ENCODE results near the gene ANKRD34A.
A peak's percentile ranks its signal among the peaks of the same experiment; 100 is the strongest.

The ANKRD34A gene

DNA sequence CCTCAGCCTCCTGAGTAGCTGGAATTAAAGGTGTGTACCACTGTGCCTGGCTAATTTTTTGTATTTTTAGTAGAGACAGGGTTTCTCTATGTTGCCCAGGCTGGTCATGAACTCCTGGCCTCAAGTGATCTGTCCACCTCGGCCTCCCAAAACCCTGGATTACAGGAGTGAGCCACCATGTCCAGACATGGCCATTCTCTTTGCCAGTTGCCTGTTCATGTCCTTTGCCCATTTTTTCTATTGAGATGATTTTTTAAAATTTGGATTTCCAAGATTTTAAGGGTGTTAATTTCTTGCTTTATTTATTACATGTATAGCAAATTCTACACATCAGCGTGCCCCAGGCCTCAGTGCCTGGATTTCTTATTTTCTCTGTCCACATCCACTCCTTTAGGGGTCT is 2.9 kb upstream of the ANKRD34A start:
- no peak for DNase-seq (ENCODE audit: low read depth, low spot score)

DNA sequence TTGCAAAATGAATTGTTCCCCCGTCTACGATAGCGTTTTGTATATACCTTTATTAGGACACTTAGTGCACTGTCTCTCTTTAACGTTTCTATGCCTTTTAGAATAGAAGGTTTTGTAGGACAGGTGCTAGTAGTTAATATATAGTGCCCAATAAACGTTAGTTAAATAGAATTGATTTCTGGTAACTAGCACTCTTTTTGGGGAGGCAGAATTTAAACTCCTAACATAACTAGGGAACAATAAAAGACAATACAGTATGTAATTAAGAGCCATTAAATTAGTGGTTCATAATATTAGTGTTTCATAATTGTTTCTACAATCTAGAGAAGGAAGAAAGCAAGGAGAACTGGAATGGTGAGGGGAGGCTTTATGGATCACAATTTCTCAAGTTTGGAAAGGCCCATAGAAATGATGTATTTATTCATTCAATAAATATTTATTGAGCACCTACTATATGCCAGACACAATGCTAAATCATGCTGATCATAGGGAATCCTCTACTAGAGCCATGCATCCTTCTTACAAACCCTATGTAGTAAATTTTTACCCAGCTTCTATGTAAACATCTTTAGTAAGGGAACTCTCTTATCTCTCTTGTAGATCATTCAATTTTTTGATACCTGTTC is 857 bp upstream of the ANKRD34A start:
- DNase-seq (ENCODE audit: low read depth, low spot score) = no peak

DNA sequence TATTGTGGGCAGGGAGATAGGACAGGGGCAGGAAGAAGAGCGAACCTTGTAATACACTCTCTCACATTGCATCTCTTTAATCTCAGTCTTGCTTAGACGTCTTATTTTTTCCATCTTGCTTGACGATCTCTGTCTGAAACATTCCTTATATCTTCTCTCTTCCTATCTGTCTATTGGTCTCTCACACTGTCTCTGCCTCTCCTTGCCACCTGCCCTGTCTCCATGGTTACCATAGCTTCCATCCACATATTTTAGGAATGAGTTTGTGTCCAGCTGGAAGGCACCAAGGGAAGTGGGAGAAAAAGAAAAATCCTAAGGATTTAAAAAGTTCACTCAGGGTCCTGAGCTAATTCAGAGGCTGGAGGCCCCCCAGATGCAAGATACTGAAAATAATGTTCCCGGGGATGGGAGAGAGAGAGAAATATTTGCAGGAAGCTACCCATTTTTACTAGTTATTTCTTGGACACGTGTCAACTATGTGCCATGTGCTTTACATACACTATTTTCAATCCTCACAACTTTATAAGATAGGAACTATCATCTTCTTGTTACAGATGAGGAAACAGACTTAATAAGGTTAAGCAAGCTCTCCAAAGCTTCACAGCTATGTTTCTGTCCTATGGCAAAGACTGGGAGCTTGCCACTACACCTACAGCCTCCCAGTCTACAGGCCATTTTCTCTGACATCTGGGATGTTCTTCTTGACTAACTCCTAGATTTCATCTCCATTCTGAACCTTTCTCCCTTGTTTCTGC is 933 bp downstream of the ANKRD34A start:
- no peak for DNase-seq (ENCODE audit: low read depth, low spot score)

DNA sequence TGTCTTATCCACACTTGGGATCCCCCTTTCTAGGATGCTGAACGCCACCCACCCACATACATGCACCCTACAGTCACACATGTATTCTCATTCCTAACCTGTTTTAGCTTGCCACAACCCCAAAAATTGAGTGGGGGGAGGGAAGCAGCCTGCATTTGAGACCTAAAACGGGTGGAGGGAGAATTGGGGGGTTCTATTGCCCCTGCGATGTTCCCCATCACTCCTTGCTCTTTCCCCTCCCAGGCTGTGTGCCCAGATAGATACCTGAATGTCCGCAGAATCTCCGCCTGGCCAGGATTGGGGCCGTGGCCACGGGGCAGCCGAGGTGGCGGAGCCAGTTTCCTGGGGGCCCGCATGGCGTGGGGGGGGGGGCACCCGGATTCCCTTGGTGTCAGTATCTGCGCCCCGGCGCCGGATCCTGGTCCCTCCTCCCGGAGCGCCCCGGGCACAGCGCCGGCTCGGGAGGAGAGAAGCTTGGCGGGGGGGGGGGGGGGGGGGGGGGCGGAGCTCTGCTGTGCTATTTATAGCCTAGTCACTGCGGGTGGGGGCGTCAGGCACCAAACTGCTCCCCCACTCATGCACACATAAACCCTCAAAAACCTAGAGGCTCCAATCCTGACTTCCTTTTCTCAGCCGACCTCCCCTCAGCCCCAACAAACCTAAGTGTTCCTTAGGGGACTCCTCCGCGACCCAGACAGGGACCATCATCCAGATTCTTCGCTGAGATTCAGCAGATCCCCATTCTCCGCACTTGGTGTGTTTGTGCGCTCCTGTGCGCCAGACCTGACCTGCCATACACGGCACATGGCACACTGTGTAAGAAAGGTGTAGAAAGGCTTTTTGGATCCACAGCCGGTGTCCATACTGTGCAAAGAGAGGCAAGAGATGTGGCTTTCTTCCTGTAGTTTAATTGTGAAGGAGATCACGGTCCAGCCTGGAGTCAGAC is 1.9 kb downstream of the ANKRD34A start:
- DNase-seq (ENCODE audit: low read depth, low spot score) = no peak

DNA sequence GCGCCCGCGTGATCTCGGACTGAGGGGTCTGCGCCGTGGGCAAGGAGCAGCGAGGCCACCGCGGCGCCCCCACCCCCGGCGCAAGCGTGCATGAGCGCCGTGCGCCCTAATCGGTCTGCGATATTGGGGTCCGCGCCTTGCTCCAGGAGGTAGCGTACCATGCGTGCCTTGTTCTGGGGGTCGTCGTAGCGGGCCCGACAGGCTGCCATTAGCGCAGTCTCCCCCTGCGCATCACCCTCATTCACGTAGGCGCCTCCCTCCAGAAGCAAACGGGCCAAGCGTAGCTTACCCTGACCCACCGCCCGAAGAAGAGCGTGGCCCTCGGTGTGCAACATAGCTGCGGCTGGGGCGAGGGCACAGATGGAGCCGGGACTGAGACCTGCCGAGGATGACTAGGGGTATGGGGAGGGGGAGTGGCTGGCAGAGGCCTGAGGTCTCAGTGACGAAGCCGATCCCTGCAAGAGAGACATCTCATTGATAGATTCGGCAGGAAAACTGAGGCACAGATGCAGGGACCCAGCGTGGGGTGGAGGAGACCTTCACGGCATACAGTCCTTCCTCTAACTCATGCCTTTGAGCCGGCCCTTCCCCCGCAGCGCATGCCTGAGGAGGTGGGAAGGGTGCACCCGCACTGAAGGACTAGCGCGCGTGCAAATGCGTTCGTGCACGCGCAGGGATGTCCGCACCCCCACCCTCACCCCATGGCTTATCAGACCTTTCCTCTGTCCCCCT is 2.8 kb downstream of the ANKRD34A start:
- DNase-seq (ENCODE audit: low read depth, low spot score) = no peak

- no peak for DNase-seq (ENCODE audit: low read depth, low spot score)
These were observed 3.3 kb downstream of the ANKRD34A start for GRCh38 chr1:145961109-145961424.

DNA sequence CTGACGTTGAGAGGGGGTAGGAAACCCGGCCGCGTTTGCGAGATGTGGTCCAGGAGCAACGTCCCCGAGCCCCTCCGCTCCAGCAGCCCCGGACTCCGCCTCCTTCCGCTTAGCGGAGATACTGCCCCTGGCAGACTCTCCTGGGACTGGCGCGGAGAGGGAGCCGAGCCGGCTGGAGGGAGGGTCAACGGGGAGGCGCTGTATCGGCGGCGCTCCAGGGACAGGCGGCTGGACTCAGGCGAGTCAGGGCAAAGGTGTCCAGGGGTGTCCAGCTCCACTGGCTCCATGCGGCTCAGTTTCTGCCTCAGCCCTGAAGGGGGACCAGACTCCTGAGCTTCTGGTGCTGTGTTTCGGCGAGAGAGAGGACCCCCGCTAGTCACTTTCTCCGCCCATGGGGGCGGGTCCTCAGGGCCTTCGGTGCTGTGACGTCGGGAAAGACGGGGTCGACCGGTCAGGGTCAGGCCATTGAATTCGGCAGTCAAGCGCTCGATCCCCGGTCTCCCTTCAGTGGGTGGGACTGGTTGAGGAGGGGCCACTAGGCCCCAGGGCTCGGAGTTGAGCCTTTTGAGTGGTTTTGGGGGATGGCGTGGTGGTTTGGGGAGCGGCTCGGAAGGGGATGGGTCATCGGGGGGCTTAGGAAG is 3.8 kb downstream of the ANKRD34A start:
- DNase-seq (ENCODE audit: low read depth, low spot score) = no peak

DNA sequence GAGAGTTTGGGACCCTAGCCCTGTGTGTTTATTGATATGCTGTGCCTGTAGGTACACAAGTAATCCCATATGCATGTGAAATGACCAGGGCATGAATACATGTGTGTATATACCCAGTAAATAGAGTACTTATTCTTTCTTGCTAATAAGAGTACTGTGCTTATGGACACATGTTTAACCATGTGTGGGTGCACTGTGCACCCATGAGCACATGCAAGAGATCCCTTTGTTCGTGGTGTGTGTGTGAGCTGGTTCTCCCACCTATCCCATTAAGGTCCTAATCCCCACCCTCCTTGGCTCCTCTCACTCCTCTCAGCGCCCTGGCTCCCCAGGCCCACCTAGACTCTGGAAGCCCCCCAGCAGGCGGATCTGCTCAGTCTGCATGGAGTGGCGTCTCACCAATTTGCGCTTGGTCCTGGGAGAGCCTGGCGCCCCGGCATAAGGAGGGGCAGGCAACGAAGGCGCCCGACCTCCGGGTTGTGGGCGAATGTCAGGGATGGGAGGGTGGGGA is 4.4 kb downstream of the ANKRD34A start:
- DNase-seq (ENCODE audit: low read depth, low spot score) = no peak

- no peak for DNase-seq (ENCODE audit: low read depth, low spot score)
These were observed 5.0 kb downstream of the ANKRD34A start for GRCh38 chr1:145959333-145959732.

GRCh38 chr1:145958734-145959133 is 5.6 kb downstream of the ANKRD34A start:
- no peak for DNase-seq (ENCODE audit: low read depth, low spot score)

GRCh38 chr1:145957443-145958319 is 6.7 kb downstream of the ANKRD34A start, which contains the start of gene LIX1L:
Gene LIX1L (minus strand): TSS chr1:145958017. CDS start chr1:145957927, 90 bp downstream.
- DNase-seq (ENCODE audit: low read depth, low spot score) = peak; percentile 85

DNA sequence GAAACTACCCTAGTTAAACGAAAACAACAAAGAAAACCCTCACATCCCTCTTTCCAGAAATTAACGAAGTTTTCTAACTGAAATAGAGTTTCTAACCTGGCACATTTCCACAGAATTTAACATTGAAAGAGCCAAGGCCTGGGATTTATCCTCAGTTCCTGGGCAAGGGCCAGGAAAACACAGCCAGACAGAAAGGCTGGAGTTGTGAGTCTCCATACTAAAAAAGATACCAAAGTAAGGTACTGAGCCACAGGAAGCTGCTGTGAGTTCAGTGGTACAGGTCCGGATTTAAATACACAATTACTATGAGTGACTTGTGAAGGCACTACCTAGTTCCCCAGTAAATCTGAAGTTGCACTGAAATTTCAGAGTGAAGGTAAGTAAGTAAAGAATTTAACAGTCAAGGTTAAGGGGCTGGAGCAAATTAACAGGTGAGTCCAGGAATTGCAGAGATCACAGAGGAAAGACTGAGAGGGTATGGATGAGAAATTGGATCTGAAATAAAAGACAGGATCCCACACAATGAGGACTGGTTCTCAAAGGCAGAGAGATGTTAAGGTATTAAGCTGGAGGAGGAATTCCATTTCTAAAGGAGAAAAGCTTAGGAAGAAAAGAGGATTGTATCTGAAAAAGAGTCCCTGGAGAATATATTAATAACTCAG is 7.5 kb downstream of the ANKRD34A start:
- DNase-seq (ENCODE audit: low read depth, low spot score) = no peak

- DNase-seq (ENCODE audit: low read depth, low spot score) = no peak
These were observed 8.0 kb downstream of the ANKRD34A start for GRCh38 chr1:145956361-145956760.

DNA sequence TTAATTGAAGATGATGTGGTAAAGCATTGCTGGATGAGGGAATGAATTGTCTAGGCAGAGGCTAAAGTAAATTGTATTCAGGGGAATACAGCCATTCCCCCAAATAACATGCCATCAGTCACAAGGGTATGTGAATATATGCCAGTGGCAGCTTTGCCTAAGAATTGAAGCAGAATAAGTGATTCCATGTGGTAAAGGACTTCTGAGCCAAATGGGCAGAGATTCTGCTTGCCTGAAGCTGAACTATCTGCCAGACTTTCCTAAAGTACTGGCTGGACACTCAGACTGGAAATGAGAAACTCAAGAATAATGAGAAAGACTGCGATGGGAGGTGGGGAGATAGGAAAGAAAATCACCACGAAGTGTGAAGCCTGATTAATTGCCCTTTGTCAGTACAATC is 8.9 kb downstream of the ANKRD34A start:
- DNase-seq (ENCODE audit: low read depth, low spot score) = no peak

- DNase-seq (ENCODE audit: low read depth, low spot score) = no peak
These were observed 10.5 kb downstream of the ANKRD34A start for GRCh38 chr1:145953861-145954260.

DNA sequence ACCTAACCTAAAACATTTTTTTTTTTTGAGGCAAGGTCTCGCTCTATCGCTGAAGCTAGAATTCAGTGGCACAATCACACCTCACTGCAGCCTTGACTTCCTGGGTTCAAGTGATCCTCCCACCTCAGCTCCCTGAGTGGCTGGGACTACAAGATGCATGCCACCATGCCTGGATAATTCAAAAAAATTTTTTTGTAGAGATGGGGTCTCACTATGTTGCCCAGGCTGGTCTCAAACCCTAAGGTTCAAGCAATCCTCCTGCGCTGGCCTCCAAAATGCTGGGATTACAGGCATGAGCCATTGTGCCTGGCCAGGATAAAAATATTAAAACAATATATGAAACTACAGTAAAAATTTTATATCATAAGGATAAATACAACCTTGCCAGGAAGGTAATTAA is 11.5 kb downstream of the ANKRD34A start:
- DNase-seq (ENCODE audit: low read depth, low spot score) = no peak

- DNase-seq (ENCODE audit: low read depth, low spot score) = no peak
These were observed 12.8 kb downstream of the ANKRD34A start for GRCh38 chr1:145951526-145951925.

DNA sequence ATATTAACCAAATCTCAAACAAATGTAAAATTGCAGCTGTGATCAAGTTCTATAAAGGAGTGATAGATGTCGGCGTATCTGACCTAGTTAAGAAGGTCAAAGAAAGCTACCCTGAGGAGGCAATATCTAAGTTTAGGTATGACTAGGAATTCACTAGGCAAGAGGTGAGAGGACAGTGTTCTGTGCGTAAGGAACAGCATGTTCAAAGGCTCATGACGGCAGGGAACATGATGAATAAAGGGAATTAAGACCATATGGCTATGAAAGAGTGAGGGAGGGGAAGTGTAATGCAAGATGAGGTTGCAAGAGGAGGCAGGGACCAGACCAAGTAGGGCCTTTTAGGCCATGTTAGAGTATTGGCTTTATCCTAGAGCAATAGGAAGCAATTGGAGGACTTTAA is 15.2 kb downstream of the ANKRD34A start:
- no peak for DNase-seq (ENCODE audit: low read depth, low spot score)

GRCh38 chr1:145947551-145947950 is 16.8 kb downstream of the ANKRD34A start:
- no peak for DNase-seq (ENCODE audit: low read depth, low spot score)
